ENCODE measurements around the gene GNPDA2. TPM values are rescaled to one million over a fixed set of nuclear protein-coding genes. Genes with fewer than 3 reads are reported as not detected.

The GNPDA2 gene
- total and polyA plus RNA-seq, 2 of the 8 experiments (the other 6 are each of a cell fraction or from before 2014, with no cell fraction given) = 3.0 to 4.8 TPM

- no peak overlapping the region for H4K8ac ChIP-seq (ENCODE audit: extremely low read depth, insufficient read depth, low read length)
- no peak for FAIRE-seq
- no peak for TF ChIP-seq CBX8 (IDR thresholded peaks at IDR 0.05; ENCODE audit: borderline replicate concordance, low read depth, low read length)
Measured at GRCh38 chr4:44675366-44675765, 51.0 kb downstream of the GNPDA2 start.

More at GRCh38 chr4:44675366-44675765, 51.0 kb downstream of the GNPDA2 start:
- Histone ChIP-seq H2BK20ac (ENCODE audit: low read length) (no peak overlapping the region), H2AFZ (ENCODE audit: low read length) (no peak overlapping the region), H4K5ac (ENCODE audit: insufficient read length, low read depth, low read length) (no peak overlapping the region), H3K56ac (replicated peaks; ENCODE audit: insufficient read length, low read depth, low read length) (no peak overlapping the region), H3K9me3 (ENCODE audit: insufficient read depth in 2 of 2, low read depth in 1 of 2, low read length in 1 of 2) (no peaks in the 10 kb centered on the region), H3K79me1 (ENCODE audit: low read depth, low read length) (no peaks in the 10 kb centered on the region), H3K27me3 (replicated peaks in 1 of 4; ENCODE audit: control insufficient read depth in 3 of 4, extremely low read depth in 1 of 4, insufficient read depth in 3 of 4, low read length in 3 of 4) (no peaks in the 10 kb centered on the region), H4K91ac (replicated peaks; ENCODE audit: insufficient read length, low read length) (no peak overlapping the region), H3K4me2 (ENCODE audit: insufficient read depth in 1 of 2, low read depth in 2 of 2, low read length in 2 of 2) (no peak overlapping the region), H3K14ac (ENCODE audit: insufficient read length) (no peak overlapping the region), H2BK120ac (replicated peaks; ENCODE audit: low read depth, low read length) (no peak overlapping the region), H2AK5ac (ENCODE audit: low read depth, low read length) (no peak overlapping the region), H3K4me3 (ENCODE audit: extremely low read depth in 1 of 4, insufficient read depth in 2 of 4, low read depth in 3 of 4, low read length in 4 of 4) (no peak overlapping the region), H3K36me3 (ENCODE audit: control insufficient read depth in 2 of 4, insufficient read depth in 4 of 4, low read length in 3 of 4) (no peaks in the 10 kb centered on the region), H2BK12ac (ENCODE audit: low read depth, low read length) (no peak overlapping the region), H2BK5ac (ENCODE audit: low read depth, low read length) (no peak overlapping the region), H3K18ac (ENCODE audit: extremely low read depth, low read length) (no peak overlapping the region), H2BK15ac (ENCODE audit: low read length) (no peak overlapping the region), H3K27ac (ENCODE audit: low read depth, low read length) (no peak overlapping the region), H3K4ac (replicated peaks; ENCODE audit: insufficient read length, low read depth, low read length) (no peak overlapping the region), H3K79me2 (ENCODE audit: control insufficient read depth in 1 of 2, insufficient read depth in 2 of 2, low read length in 2 of 2) (peaks cover 4 to 19% of the 10 kb centered on the region in 2 experiments; a peak in 3 of 4 replicates), H3K23me2 (ENCODE audit: low read depth, low read length) (peaks cover 6% of the 10 kb centered on the region), H3K9ac (replicated peaks in 1 of 4; ENCODE audit: extremely low read depth in 1 of 4, low read depth in 3 of 4, low read length in 3 of 4) (no peak overlapping the region), H3K23ac (ENCODE audit: insufficient read length) (no peak overlapping the region), H4K20me1 (replicated peaks in 1 of 2; ENCODE audit: control insufficient read depth in 1 of 2, insufficient read depth in 2 of 2, low read length in 2 of 2) (no peaks in the 10 kb centered on the region), H3K4me1 (replicated peaks in 1 of 4; ENCODE audit: control insufficient read depth in 3 of 4, insufficient read depth in 4 of 4, low read length in 3 of 4) (no peaks in the 10 kb centered on the region; a peak in 1 of 7 replicates)
- WGBS, 2 experiments (ENCODE audit: extremely low coverage in 1 of 2, insufficient coverage in 1 of 2, insufficient read length in 1 of 2, insufficient replicate concordance in 2 of 2, low coverage in 1 of 2, low lambda C conversion rate in 2 of 2, missing lambda C conversion rate in 1 of 2) = 75% methylated on average over 5 of the region's 5 CpGs; no CpG with 5 or more reads in 1 of the 2 experiments
- POLR2A ChIA-PET (ENCODE audit: partially characterized antibody) = no interaction called here
- no peak for DNase-seq (ENCODE audit: low read depth in 1 of 2, low spot score in 2 of 2)
- CTCF ChIA-PET (ENCODE audit: partially characterized antibody) = interaction anchor here (0.8 kb wide), 1 partner anchor 13 kb away, joined by 3 read pairs; no protein-coding TSS in a partner anchor
